GM12878 (cell line): Measurements from ENCODE around the gene ABCA3. TPM values are rescaled to one million over a fixed set of nuclear protein-coding genes. Genes with fewer than 3 reads are reported as not detected.

Source experiments
- EP300 ChIP-seq, 2 experiments: fragments of 150-350 bp in 1 of 2; IDR thresholded peaks; 2 replicates each; pipeline ENCODE4 v1.6.1; 2011 to 2012; ENCODE audit warnings: low read depth in 2 of 2, low read length in 2 of 2, borderline replicate concordance in 1 of 2, improper control_type of control experiment in 1 of 2, inconsistent platforms in 1 of 2; ENCODE audit not compliant: control insufficient read depth in 1 of 2
- HDAC6 ChIP-seq: fragments of 200-600 bp; sonication (generic); IDR thresholded peaks from one replicate; pipeline ENCODE4 v1.8.0; 2017; ENCODE audit warnings: antibody characterized with exemption; ENCODE audit not compliant: unreplicated experiment
- NFIC ChIP-seq: IDR thresholded peaks from 2 replicates; pipeline ENCODE4 v1.6.1; 2012; ENCODE audit warnings: low read depth, mild to moderate bottlenecking, inconsistent platforms, low read length, moderate library complexity
- NR2F1 ChIP-seq: fragments of 450-650 bp; conservative IDR thresholded peaks from 2 replicates; pipeline ENCODE4 v1.6.1; 2017; ENCODE audit warnings: mild to moderate bottlenecking
- POLR2AphosphoS2 ChIP-seq: IDR thresholded peaks from 2 replicates; pipeline ENCODE4 v1.6.1; 2011; ENCODE audit warnings: low read depth, mild to moderate bottlenecking, low read length, improper control_type of control experiment, moderate library complexity
- RAD21 ChIP-seq: IDR thresholded peaks from 2 replicates; pipeline ENCODE4 v1.6.1; 2011; ENCODE audit warnings: mild to moderate bottlenecking, low read depth, low read length, moderate library complexity; ENCODE audit not compliant: insufficient read depth
- RB1 ChIP-seq: fragments of 450-650 bp; formaldehyde crosslinking; IDR thresholded peaks from 2 replicates; pipeline ENCODE4 v1.6.1; 2017; ENCODE audit warnings: mild to moderate bottlenecking, borderline replicate concordance
- RCOR1 ChIP-seq: conservative IDR thresholded peaks from 2 replicates; pipeline ENCODE4 v1.6.1; 2012; ENCODE audit warnings: low read depth, low read length, improper control_type of control experiment
- RFX5 ChIP-seq: IDR thresholded peaks from 2 replicates; pipeline ENCODE4 v1.6.1; 2011; ENCODE audit warnings: low read depth, low read length, improper control_type of control experiment
- RUNX3 ChIP-seq: IDR thresholded peaks from 2 replicates; pipeline ENCODE4 v1.6.1; 2012; ENCODE audit warnings: low read length, inconsistent platforms
- SIN3A ChIP-seq: IDR thresholded peaks from 2 replicates; pipeline ENCODE4 v1.6.1; 2012; ENCODE audit warnings: low read depth, low read length, improper control_type of control experiment
- SMAD1 ChIP-seq: fragments of 450-650 bp; IDR thresholded peaks from 2 replicates; pipeline ENCODE4 v1.6.1; 2018; ENCODE audit warnings: mild to moderate bottlenecking, low read depth; ENCODE audit not compliant: partially characterized antibody
- SP1 ChIP-seq: IDR thresholded peaks from one replicate; pipeline ENCODE4 v1.6.1; 2011; ENCODE audit warnings: low read depth, low read length
- STAT3 ChIP-seq: IDR thresholded peaks from 2 replicates; pipeline ENCODE4 v1.6.1; 2011; ENCODE audit warnings: low read depth, low read length, improper control_type of control experiment
- TAF1 ChIP-seq: IDR thresholded peaks from 2 replicates; pipeline ENCODE4 v1.6.1; 2011; ENCODE audit warnings: mild to moderate bottlenecking, low read depth, low read length, borderline replicate concordance
- TCF12 ChIP-seq: IDR thresholded peaks from 2 replicates; pipeline ENCODE4 v1.6.1; 2011; ENCODE audit warnings: low read depth, mild to moderate bottlenecking, low read length
- TCF3 ChIP-seq: IDR thresholded peaks from 2 replicates; pipeline ENCODE4 v1.6.1; 2012; ENCODE audit warnings: low read depth, mild to moderate bottlenecking, low read length, borderline replicate concordance; ENCODE audit not compliant: insufficient read depth
- YBX1 ChIP-seq: fragments of 450-650 bp; IDR thresholded peaks from 2 replicates; pipeline ENCODE4 v1.6.1; 2016; ENCODE audit warnings: antibody characterized with exemption
- ZBED1 ChIP-seq: IDR thresholded peaks from 2 replicates; pipeline ENCODE4 v1.6.1; 2016; ENCODE audit warnings: borderline replicate concordance
- ZNF622 ChIP-seq: fragments of 450-650 bp; IDR thresholded peaks from 2 replicates; pipeline ENCODE4 v1.6.1; 2017; ENCODE audit warnings: mild to moderate bottlenecking, inconsistent platforms
- ZNF687 ChIP-seq: fragments of 450-650 bp; IDR thresholded peaks from 2 replicates; pipeline ENCODE4 v1.6.1; 2017; ENCODE audit warnings: mild to moderate bottlenecking, moderate library complexity
- polyA plus RNA-seq, 11 experiments: library from polyadenylated mRNA; depleted of rRNA in 4 of 11; unstranded in 6 of 11; stranded (reverse) in 5 of 11; fragments of >200 nt; fragmentation: Nextera tagmentation in 4 of 11; fragmentation: Illumina TruSeq in 1 of 11; extraction: Ambion mirVana in 4 of 11; extraction: Trizol in 1 of 11; gene quantifications; 1 replicate in 1 of 11; 2 replicates in 10 of 11; pipeline versions ENCODE4 v1.2.1 to v1.2.3, GENCODE V29; 2011 to 2016; ENCODE audit warnings: inconsistent platforms in 2 of 11, missing spikeins in 2 of 11, low read depth in 1 of 11
- total RNA-seq, 4 experiments: library from RNA; depleted of rRNA in 3 of 4; stranded (reverse); fragments of >200 nt in 3 of 4; fragmentation: Illumina TruSeq in 1 of 4; extraction: Trizol in 1 of 4; gene quantifications; 2 replicates each; pipeline versions ENCODE4 v1.2.1 to v1.2.3, GENCODE V29; 2013 to 2021
- TF ChIP-seq, protein P1 (sequence below), 3 experiments: IDR thresholded peaks in 2 of 3; conservative IDR thresholded peaks in 1 of 3; 2 replicates each; pipeline ENCODE4 v1.5.1; 2011; ENCODE audit warnings: low read depth in 3 of 3, low read length in 3 of 3, mild to moderate bottlenecking in 3 of 3, control low read depth in 2 of 3, moderate library complexity in 2 of 3, inconsistent platforms in 1 of 3, mixed read lengths in 1 of 3; ENCODE audit not compliant: control insufficient read depth in 2 of 3, insufficient read depth in 1 of 3; ENCODE audit errors: extremely low read depth in 1 of 3
- TF ChIP-seq, protein P2 (sequence below): fragments of 150-350 bp; IDR thresholded peaks from 2 replicates; pipeline ENCODE4 v1.6.1; 2014; ENCODE audit warnings: mild to moderate bottlenecking, low read depth, low read length

ABCA3 gene
- total and polyA plus RNA-seq, 10 of the 15 experiments (the other 5 are each of a cell fraction or from before 2014, with no cell fraction given), result 0.71 to 17.6 (median 6.7) TPM

- no peak; the same call in 1 of the 2 replicates for TF ChIP-seq ZNF687
- TF ChIP-seq POLR2AphosphoS2, result peak; percentile 36; the same call in 1 of the 2 replicates
- 0 out of 2 replicates have a peak, but pooled peaks have one; percentile 49 for TF ChIP-seq TCF12
- TF ChIP-seq RUNX3, result peak; percentile 93
- TF ChIP-seq SP1, result no peak
- TF ChIP-seq NFIC, result no peak
- TF ChIP-seq RCOR1, result no peak
- 0 out of 2 replicates have a peak, but pooled peaks have one; percentile 32 for TF ChIP-seq RAD21
- peak; percentile 89 for TF ChIP-seq RB1
- TF ChIP-seq NR2F1, result peak; percentile 93
- 0 out of 4 replicates have a peak, but pooled peaks of 1 of the 2 experiments have one; percentile 22 for TF ChIP-seq EP300 (IDR thresholded peaks at IDR 0.05; ENCODE audit: borderline replicate concordance in 1 of 2, control insufficient read depth in 1 of 2, low read depth in 2 of 2, low read length in 2 of 2)
- no peak for TF ChIP-seq YBX1
- TF ChIP-seq TAF1, result peak; percentile 94
- TF ChIP-seq RFX5, result no peak
- 0 out of 2 replicates have a peak, but pooled peaks have one; percentile 40 for TF ChIP-seq ZBED1
- TF ChIP-seq, protein P1, sequence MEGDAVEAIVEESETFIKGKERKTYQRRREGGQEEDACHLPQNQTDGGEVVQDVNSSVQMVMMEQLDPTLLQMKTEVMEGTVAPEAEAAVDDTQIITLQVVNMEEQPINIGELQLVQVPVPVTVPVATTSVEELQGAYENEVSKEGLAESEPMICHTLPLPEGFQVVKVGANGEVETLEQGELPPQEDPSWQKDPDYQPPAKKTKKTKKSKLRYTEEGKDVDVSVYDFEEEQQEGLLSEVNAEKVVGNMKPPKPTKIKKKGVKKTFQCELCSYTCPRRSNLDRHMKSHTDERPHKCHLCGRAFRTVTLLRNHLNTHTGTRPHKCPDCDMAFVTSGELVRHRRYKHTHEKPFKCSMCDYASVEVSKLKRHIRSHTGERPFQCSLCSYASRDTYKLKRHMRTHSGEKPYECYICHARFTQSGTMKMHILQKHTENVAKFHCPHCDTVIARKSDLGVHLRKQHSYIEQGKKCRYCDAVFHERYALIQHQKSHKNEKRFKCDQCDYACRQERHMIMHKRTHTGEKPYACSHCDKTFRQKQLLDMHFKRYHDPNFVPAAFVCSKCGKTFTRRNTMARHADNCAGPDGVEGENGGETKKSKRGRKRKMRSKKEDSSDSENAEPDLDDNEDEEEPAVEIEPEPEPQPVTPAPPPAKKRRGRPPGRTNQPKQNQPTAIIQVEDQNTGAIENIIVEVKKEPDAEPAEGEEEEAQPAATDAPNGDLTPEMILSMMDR (IDR thresholded peaks at IDR 0.05 in 2 of 3, conservative IDR thresholded peaks at IDR 0.05 in 1 of 3; ENCODE audit: control insufficient read depth in 2 of 3, extremely low read depth in 1 of 3, insufficient read depth in 1 of 3, low read depth in 3 of 3, low read length in 3 of 3), result peak; percentile 50 to 94 (median 62); a peak in 5 of 6 replicates
- 0 out of 2 replicates have a peak, but pooled peaks have one; percentile 45 for TF ChIP-seq SIN3A
- no peak for TF ChIP-seq STAT3
- TF ChIP-seq ZNF622, result no peak
- TF ChIP-seq, protein P2, sequence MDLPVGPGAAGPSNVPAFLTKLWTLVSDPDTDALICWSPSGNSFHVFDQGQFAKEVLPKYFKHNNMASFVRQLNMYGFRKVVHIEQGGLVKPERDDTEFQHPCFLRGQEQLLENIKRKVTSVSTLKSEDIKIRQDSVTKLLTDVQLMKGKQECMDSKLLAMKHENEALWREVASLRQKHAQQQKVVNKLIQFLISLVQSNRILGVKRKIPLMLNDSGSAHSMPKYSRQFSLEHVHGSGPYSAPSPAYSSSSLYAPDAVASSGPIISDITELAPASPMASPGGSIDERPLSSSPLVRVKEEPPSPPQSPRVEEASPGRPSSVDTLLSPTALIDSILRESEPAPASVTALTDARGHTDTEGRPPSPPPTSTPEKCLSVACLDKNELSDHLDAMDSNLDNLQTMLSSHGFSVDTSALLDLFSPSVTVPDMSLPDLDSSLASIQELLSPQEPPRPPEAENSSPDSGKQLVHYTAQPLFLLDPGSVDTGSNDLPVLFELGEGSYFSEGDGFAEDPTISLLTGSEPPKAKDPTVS, result no peak
- TF ChIP-seq TCF3, result peak; percentile 12; the same call in 1 of the 2 replicates
- peak; percentile 71 for TF ChIP-seq SMAD1
- peak; percentile 69 for TF ChIP-seq HDAC6
- TF ChIP-seq, all 136 proteins: peak for 48
Measured at GRCh38 chr16:2251296-2252111, 89.0 kb downstream of the ABCA3 start, which contains the start of gene ECI1 (continued).
